Endodermal cell (in vitro differentiated cells): Measurements from ENCODE around the gene ZNF423. TPM values are rescaled to one million over a fixed set of nuclear protein-coding genes. Genes with fewer than 3 reads are reported as not detected.

ENCODE experiments used
- DNase-seq: peaks from one replicate; pipeline ENCODE4 v3.0.0-alpha.2; 2017
- H3K27ac ChIP-seq: 2 replicates; pipeline ENCODE4 v1.5.1; 2013; ENCODE audit warnings: mild to moderate bottlenecking, low read depth, low read length, moderate library complexity
- H3K27me3 ChIP-seq: 2 replicates; pipeline ENCODE4 v1.6.1; 2013; ENCODE audit warnings: mild to moderate bottlenecking, low read length, moderate library complexity; ENCODE audit not compliant: insufficient read depth, control insufficient read depth, poor library complexity, severe bottlenecking
- H3K36me3 ChIP-seq: 2 replicates; pipeline ENCODE4 v1.7.0; 2013; ENCODE audit warnings: mild to moderate bottlenecking, low read length, moderate library complexity; ENCODE audit not compliant: control insufficient read depth, insufficient read depth
- H3K4me1 ChIP-seq: one replicate; pipeline ENCODE4 v1.7.0; 2013; ENCODE audit warnings: low read length; ENCODE audit not compliant: control insufficient read depth, insufficient read depth
- H3K4me3 ChIP-seq: 2 replicates; pipeline ENCODE4 v1.5.1; 2013; ENCODE audit warnings: mild to moderate bottlenecking, low read length, moderate library complexity
- H3K9ac ChIP-seq: 2 replicates; pipeline ENCODE4 v1.6.1; 2013; ENCODE audit warnings: mild to moderate bottlenecking, low read length, moderate library complexity; ENCODE audit not compliant: poor library complexity, severe bottlenecking; ENCODE audit errors: extremely low read depth
- H3K9me3 ChIP-seq: 2 replicates; pipeline ENCODE4 v1.6.1; 2013; ENCODE audit warnings: mild to moderate bottlenecking, low read length, moderate library complexity; ENCODE audit not compliant: control insufficient read depth
- H3K27ac Mint-ChIP-seq: 2 replicates; pipeline ENCODE4 v1.8.0; 2020; ENCODE audit warnings: mixed read lengths
- H3K27me3 Mint-ChIP-seq: 2 replicates; pipeline ENCODE4 v1.8.0; 2021; ENCODE audit warnings: mild to moderate bottlenecking, mixed read lengths; ENCODE audit not compliant: insufficient read depth
- H3K36me3 Mint-ChIP-seq: 2 replicates; pipeline ENCODE4 v1.8.0; 2020; ENCODE audit warnings: low read depth, mixed read lengths
- H3K4me1 Mint-ChIP-seq: 2 replicates; pipeline ENCODE4 v1.8.0; 2020; ENCODE audit warnings: mixed read lengths
- H3K4me3 Mint-ChIP-seq: 2 replicates; pipeline ENCODE4 v1.8.0; 2020; ENCODE audit warnings: mild to moderate bottlenecking, moderate library complexity, mixed read lengths
- H3K9me3 Mint-ChIP-seq: 2 replicates; pipeline ENCODE4 v1.8.0; 2020; ENCODE audit warnings: mild to moderate bottlenecking, mixed read lengths
- CTCF ChIP-seq: fragments of 200-600 bp; sonication (generic); conservative IDR thresholded peaks from 2 replicates; pipeline ENCODE4 v1.5.0; 2021; ENCODE audit warnings: antibody characterized with exemption, mild to moderate bottlenecking
- WGBS, 2 experiments: methylation state at CpG; one replicate each; pipeline versions ENCODE4 v1.1.5 to v1.1.7; 2013; ENCODE audit warnings: missing lambda C conversion rate in 2 of 2, mixed read lengths in 1 of 2; ENCODE audit not compliant: insufficient coverage in 1 of 2, insufficient read length in 1 of 2; 5-methylcytosine and 5-hydroxymethylcytosine counted together
- total RNA-seq, 2 donors: library from RNA; stranded (reverse); fragmentation: NEBNext Ultra II Directional in 1 of 2; extraction: Animal tissue kit (Norgen Biotek cat#: 25700) in 1 of 2; gene quantifications; 2 replicates in 1 of 2; 3 replicates in 1 of 2; pipeline ENCODE4 v1.2.1, GENCODE V29; 2021

Gene ZNF423
- total RNA-seq, 2 donors from 2014 or later, result 30.3 to 41.9 TPM

DNA sequence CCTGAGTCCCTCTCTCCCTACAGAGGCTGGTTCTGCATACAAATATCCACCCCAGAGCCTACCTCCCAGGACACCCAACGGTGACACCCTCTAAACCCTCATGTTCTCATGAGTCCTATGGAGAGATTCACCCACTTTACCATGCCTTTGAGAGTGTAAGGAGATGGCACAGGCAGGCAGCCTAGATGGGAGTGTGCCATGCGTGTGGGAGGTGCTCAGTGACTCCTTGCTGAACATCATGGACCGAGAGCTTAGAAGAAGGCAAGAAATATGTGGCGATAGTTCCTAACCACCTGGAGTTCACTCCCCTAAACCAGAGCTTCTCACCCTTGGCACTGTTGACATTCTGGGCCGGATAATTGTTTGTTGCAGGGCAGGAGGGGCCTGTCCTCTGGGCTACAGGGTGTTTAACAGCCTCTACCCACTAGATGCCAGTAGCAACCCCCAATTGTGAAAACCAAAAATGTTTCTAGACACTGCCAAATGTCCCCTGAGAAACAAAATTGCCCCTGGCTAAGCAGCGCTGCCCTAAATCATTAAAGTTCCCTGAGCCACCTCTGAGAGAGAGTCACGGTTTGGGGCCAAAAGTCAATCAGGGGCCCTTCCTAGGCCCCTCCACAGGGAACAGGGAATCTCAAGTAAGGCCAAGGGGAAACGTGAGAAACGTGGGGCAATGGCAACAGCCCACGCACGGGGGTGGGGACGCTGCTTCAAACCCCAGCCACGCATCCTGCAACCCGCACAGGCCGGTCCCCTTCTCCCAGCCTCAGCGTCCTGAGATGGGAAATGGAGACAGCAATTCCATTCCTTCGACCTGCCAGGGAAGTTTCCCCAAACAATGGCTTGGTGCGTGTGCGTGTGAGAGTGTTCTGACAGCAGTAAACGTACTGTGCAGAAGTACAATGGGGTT, 415.5 kb downstream of the ZNF423 start:
- H3K27me3 ChIP-seq, result no peaks in the 10 kb centered on the region
- Mint-ChIP-seq H3K4me1 (peaks cover 12% of the 10 kb centered on the region), H3K27me3 (no peaks in the 10 kb centered on the region), H3K4me3 (no peak overlapping the region), H3K36me3 (no peaks in the 10 kb centered on the region), H3K9me3 (no peaks in the 10 kb centered on the region), H3K27ac (no peak overlapping the region)
- H3K4me3 ChIP-seq, result no peak overlapping the region
- no peaks in the 10 kb centered on the region for H3K9me3 ChIP-seq
- peaks cover 5% of the 10 kb centered on the region for H3K4me1 ChIP-seq
- no peaks in the 10 kb centered on the region for H3K36me3 ChIP-seq
- H3K9ac ChIP-seq, result no peak overlapping the region
- TF ChIP-seq CTCF, result peak; percentile 33
- WGBS, 2 experiments, result 89 to 92% methylated on average over 9 to 20 of the region's 20 CpGs
- H3K27ac ChIP-seq, result no peak overlapping the region
- no peak for DNase-seq

DNA sequence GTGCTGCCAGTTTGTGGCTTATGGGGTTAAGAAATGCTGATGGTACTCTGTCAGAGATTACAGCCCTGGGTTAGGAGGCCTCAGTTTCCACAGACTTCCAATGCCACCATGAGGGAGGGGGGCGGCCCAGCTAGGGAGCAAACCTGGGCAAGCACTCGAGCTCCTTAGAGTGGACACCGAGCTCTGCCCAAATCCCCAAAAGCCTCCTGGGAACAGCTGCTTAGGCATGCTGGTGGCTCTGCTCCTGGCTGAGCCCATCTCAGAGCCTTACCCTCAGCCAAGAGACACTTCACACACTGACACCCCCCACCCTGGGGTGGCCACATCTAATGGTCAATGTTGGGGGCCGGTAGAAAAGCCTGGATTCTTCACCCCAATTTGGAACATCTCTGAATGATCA, 416.2 kb downstream of the ZNF423 start:
- WGBS, 2 experiments, result 95 to 100% methylated on average over 1 to 4 of the region's 4 CpGs
- Mint-ChIP-seq H3K27ac (no peak overlapping the region), H3K4me1 (peaks cover 12% of the 10 kb centered on the region), H3K9me3 (no peaks in the 10 kb centered on the region), H3K27me3 (no peaks in the 10 kb centered on the region), H3K36me3 (no peaks in the 10 kb centered on the region), H3K4me3 (no peak overlapping the region)
- Histone ChIP-seq H3K9ac (no peak overlapping the region), H3K27ac (no peak overlapping the region), H3K4me3 (no peak overlapping the region), H3K4me1 (peaks cover 5% of the 10 kb centered on the region), H3K9me3 (no peaks in the 10 kb centered on the region), H3K27me3 (no peaks in the 10 kb centered on the region), H3K36me3 (no peaks in the 10 kb centered on the region)
- no peak for DNase-seq
- TF ChIP-seq CTCF, result no peak

- no peak overlapping the region for H3K27ac Mint-ChIP-seq
Measured at GRCh38 chr16:49439050-49439449, 416.9 kb downstream of the ZNF423 start.

More at GRCh38 chr16:49439050-49439449, 416.9 kb downstream of the ZNF423 start:
- Mint-ChIP-seq H3K36me3 (no peaks in the 10 kb centered on the region), H3K4me3 (no peak overlapping the region), H3K9me3 (no peaks in the 10 kb centered on the region), H3K4me1 (peaks cover 12% of the 10 kb centered on the region), H3K27me3 (no peaks in the 10 kb centered on the region)
- Histone ChIP-seq H3K36me3 (no peaks in the 10 kb centered on the region), H3K27ac (no peak overlapping the region), H3K9me3 (no peaks in the 10 kb centered on the region), H3K4me1 (peaks cover 5% of the 10 kb centered on the region), H3K4me3 (no peak overlapping the region), H3K9ac (no peak overlapping the region), H3K27me3 (no peaks in the 10 kb centered on the region)
- TF ChIP-seq CTCF, result no peak
- no peak for DNase-seq
- WGBS, 2 experiments, result 87 to 91% methylated on average over 7 of the region's 7 CpGs

Other genes with a start within 250 kb of the ZNF423 start
- 10 to 100 TPM; 20.2 to 24.9 TPM for gene CNEP1R1, start 169.1 kb upstream of the ZNF423 start, total RNA-seq
- gene HEATR3, start 209.9 kb upstream of the ZNF423 start, total RNA-seq, result 10 to 100 TPM; 13.0 to 14.9 TPM